ENCODE results near the gene ISL1.

DNA sequence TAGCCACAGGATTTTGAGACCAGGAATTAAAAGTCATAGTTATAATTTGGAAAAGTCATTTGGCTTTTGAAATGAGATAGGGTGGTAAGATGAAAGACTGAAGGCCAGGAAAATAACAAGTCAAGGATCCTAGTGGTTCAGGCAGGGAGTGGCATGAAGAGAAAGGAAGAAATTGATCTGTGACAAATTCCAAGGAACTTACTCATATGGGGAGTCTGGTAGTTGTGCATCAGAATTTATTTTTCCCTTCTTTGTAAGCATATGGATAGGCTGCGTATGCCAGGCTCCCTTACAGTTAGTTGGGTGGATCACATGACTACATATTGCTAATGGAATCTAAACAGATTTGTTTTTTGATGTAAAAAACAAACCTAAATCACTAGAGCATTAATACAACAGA lies 21.0 kb downstream of the ISL1 start:
- no peak for TF ChIP-seq FOXM1 (IDR thresholded peaks at IDR 0.05; ENCODE audit: borderline replicate concordance, low read depth)
- TF ChIP-seq, protein P1, sequence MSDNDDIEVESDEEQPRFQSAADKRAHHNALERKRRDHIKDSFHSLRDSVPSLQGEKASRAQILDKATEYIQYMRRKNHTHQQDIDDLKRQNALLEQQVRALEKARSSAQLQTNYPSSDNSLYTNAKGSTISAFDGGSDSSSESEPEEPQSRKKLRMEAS (IDR thresholded peaks at IDR 0.05): no peak
- no peak for TF ChIP-seq CEBPB (IDR thresholded peaks at IDR 0.05)
- no peak for TF ChIP-seq CREB1 (IDR thresholded peaks at IDR 0.05; ENCODE audit: low read depth)
- TF ChIP-seq, protein P2, sequence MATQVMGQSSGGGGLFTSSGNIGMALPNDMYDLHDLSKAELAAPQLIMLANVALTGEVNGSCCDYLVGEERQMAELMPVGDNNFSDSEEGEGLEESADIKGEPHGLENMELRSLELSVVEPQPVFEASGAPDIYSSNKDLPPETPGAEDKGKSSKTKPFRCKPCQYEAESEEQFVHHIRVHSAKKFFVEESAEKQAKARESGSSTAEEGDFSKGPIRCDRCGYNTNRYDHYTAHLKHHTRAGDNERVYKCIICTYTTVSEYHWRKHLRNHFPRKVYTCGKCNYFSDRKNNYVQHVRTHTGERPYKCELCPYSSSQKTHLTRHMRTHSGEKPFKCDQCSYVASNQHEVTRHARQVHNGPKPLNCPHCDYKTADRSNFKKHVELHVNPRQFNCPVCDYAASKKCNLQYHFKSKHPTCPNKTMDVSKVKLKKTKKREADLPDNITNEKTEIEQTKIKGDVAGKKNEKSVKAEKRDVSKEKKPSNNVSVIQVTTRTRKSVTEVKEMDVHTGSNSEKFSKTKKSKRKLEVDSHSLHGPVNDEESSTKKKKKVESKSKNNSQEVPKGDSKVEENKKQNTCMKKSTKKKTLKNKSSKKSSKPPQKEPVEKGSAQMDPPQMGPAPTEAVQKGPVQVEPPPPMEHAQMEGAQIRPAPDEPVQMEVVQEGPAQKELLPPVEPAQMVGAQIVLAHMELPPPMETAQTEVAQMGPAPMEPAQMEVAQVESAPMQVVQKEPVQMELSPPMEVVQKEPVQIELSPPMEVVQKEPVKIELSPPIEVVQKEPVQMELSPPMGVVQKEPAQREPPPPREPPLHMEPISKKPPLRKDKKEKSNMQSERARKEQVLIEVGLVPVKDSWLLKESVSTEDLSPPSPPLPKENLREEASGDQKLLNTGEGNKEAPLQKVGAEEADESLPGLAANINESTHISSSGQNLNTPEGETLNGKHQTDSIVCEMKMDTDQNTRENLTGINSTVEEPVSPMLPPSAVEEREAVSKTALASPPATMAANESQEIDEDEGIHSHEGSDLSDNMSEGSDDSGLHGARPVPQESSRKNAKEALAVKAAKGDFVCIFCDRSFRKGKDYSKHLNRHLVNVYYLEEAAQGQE (IDR thresholded peaks at IDR 0.05; ENCODE audit: low read depth): no peak
- TF ChIP-seq EP300 (IDR thresholded peaks at IDR 0.05; ENCODE audit: borderline replicate concordance): no peak
- TF ChIP-seq RAD21 (IDR thresholded peaks at IDR 0.05; ENCODE audit: low read depth): no peak
- TF ChIP-seq YY1 (IDR thresholded peaks at IDR 0.05; ENCODE audit: low read depth): no peak
- no peak for TF ChIP-seq ZBTB7A (IDR thresholded peaks at IDR 0.05; ENCODE audit: low read depth)
